GM18867 (cell line): Measurements from ENCODE around the gene SEC31A.
A peak's percentile ranks its signal among the peaks of the same experiment; 100 is the strongest.
"Not testable (repeated sequence)": the region's sequence is repeated elsewhere in the genome, so short reads cannot be mapped to it uniquely, and the experiment has no call there.

Experiments used
- ATAC-seq: cut with Tn5 transposase; IDR thresholded peaks from one replicate; pipeline ENCODE4 v1.9.1; 2021; ENCODE audit warnings: mild to moderate bottlenecking, moderate library complexity; ENCODE audit not compliant: unreplicated experiment

SEC31A gene

GRCh38 chr4:82890901-82891706 lies at the start of gene SEC31A:
SEC31A (minus strand) TSS chr4:82891153; CDS start chr4:82881936, 9,217 bp downstream.
- ATAC-seq: peak; percentile 88

DNA sequence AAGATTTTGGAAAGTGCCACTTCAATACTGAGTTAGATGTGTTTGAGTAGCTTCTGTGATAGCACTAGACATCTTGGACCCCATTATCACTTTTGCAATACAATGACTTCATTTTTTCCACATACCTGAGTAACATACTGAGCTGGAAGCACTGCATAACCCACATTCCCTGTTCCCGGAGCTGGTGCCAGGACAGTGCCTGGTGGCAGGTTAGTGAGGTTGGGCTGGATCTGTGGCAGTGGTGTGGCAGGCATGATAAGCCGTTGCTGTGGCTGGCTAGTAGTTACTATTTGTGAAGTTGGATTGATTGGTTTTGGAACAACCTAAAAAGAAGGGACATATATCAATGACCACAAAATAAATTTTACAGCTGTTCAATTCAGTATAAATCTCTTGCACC lies 48.5 kb upstream of the SEC31A start:
- no peak for ATAC-seq

DNA sequence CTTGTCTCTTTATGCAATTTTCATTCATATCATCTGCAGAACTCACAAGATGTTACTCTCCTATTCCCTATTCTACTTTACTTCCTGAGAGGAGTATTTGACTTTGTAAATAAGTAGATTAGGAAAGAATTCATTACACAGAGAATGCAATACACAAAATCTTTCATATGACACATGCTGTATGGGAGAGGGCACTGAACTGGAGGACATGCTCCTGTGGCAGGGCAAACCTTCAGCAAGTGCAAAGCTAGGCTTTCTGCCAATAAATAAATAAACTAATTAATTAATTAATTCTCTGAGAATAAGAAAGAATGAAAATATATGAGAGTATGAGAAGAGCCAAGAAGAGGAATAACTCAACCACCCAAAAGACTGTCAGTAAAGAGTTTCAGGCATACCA lies 43.5 kb upstream of the SEC31A start:
- no peak for ATAC-seq

- ATAC-seq: no peak
Measured at GRCh38 chr4:82930848-82931755, 40.1 kb upstream of the SEC31A start.

DNA sequence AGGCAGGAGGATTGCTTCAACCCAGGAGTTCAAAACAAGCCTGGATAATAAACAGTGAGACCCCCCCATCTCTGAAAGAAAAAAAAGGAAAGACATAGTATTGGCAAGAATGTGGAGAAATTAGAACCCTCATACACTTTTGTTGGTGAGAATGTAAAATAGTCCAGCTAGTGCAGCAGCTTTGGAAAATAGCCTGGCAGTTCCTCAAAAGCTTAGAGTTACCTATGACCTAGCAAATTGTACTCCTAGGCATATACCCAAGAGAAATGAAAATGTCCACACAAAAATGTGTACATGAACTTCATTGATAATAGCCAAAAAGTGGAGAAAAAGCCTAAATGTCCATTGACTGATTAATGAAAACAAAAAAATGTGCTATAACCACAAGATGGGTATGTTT lies 30.8 kb upstream of the SEC31A start:
- ATAC-seq: no peak

DNA sequence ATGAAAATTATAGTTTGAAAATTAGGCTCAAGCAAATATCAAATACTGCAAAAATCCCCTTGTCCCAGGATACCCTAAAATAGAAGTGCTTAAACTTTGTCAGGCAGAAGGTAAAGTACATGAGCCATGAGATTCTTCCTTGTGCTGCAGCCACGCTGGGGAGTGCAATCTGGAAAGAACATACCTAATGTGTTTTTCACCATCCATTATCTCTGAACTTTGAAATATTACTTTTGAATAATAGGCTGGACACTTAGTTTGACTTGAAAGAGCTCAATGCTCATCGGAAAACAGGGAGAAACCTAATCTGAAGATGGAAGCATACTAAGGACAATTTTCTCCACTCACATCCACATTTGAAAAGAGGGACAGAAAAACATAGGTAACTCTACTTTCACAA lies 28.4 kb upstream of the SEC31A start:
- ATAC-seq: no peak

DNA sequence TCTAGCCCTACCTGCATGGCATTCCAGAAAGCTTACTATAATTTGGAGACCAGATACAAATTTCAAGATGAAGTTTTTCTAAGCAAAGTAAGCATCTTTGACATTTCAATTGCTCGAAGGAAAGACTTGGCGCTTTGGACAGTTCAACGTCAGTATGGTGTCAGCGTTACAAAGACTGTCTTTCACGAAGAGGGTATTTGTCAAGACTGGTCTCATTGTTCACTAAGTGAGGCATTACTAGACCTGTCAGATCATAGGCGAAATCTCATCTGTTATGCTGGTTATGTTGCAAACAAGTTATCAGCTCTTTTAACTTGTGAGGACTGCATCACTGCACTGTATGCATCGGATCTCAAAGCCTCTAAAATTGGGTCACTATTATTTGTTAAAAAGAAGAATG lies 27.1 kb upstream of the SEC31A start:
- no peak for ATAC-seq

- ATAC-seq: not testable (repeated sequence)
Measured at GRCh38 chr4:82913968-82914367, 23.0 kb upstream of the SEC31A start.

DNA sequence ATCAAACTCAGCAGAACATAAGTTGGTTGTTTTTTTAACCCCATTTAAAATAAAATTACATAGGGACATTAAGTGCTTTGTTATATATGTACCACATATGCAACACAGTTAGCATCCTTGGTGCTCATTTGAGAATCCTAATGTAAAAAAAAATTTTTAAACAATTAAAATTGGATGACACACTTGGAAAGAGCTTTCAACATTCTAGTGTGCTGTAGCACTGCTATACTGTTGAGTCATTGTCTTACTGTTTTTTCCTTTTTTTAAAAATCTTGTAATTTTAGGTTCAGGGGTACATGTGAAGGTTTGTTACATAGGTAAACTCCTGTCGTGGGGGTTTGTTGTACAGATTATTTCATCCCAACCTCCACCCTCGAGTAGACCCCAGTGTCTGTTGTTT lies 22.4 kb upstream of the SEC31A start:
- no peak for ATAC-seq

GRCh38 chr4:82909326-82909725 lies 18.4 kb upstream of the SEC31A start:
- ATAC-seq: no peak

GRCh38 chr4:82906469-82906868 lies 15.5 kb upstream of the SEC31A start:
- ATAC-seq: peak; percentile 50

GRCh38 chr4:82905205-82905604 lies 14.3 kb upstream of the SEC31A start:
- ATAC-seq: peak; percentile 49

DNA sequence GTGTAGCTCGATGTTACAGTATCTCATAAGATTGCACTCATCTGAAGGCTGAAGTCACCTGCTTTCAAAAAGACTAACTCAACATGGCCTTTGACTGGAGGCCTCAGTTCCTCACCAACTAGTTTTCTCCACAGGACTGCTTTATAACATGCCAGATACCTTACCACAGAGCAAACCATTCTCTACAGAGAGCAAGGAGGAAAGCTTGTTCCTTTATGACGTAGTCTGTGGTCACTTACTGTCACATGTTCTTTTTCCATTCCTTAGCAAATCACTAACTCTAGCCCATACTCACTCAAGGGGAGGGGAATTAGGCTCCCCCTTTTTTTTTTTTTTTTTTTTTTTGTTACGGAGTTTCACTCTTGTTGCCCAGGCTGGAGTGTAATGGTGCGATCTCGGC lies 12.8 kb upstream of the SEC31A start:
- ATAC-seq: no peak

- ATAC-seq: no peak
Measured at GRCh38 chr4:82901183-82901718, 10.3 kb upstream of the SEC31A start.

DNA sequence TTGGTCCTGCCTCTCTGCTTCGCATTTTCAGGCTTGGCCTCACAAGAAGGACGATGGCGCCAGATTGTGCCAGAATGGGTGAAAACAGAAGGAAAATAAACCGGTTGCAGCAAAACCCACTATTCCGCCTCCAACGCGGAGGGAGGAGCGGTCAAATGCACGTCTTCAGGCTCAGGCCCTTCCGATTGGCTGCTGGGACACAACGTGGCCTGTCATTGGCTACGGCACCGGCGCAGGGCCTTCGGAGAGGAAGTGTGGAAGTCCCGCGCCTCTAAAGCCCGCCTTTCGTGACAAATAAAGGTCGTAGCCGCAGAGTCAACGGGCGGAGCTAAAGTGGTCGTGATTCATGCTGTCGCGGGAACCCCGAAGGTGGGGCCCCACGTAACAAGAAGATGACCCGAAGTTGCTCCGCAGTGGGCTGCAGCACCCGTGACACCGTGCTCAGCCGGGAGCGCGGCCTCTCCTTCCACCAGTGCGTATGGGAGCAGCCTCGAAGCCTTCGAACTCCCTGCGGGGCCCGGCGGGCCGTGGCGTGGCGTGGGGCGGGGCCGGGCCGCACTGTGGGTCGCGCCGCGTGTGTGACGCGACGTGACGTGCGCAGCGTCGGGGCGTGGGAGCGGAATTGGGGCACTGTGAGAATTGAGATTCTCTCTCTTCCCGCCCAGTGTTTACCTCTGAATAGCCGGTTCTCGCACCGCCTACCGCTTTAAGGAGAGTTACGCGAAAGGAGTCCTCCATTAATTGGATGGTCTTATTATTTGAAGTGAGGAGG lies 9.6 kb upstream of the SEC31A start, which contains the start of gene THAP9:
Gene THAP9 (plus strand): TSS at position 325 of the 772 bp plus-strand sequence. CDS start 68 bp downstream, at position 393.
- peak; percentile 89 for ATAC-seq

DNA sequence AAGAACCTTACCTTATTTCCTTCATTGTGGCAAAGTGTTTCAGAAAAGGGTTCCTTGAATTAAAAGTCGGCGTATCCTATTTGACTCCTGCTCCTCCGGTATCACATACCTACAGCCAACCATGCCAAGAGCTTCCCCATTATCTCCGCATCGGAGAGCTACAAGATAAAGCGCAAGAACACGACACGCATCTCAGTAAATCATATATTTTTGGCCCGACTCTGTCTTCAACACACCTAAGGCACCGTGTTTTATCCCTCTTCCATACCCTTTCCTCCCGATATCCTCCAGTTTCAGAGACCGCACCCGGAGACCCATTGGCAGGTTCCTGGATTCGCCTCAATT lies 9.1 kb upstream of the SEC31A start:
- peak; percentile 7 for ATAC-seq

DNA sequence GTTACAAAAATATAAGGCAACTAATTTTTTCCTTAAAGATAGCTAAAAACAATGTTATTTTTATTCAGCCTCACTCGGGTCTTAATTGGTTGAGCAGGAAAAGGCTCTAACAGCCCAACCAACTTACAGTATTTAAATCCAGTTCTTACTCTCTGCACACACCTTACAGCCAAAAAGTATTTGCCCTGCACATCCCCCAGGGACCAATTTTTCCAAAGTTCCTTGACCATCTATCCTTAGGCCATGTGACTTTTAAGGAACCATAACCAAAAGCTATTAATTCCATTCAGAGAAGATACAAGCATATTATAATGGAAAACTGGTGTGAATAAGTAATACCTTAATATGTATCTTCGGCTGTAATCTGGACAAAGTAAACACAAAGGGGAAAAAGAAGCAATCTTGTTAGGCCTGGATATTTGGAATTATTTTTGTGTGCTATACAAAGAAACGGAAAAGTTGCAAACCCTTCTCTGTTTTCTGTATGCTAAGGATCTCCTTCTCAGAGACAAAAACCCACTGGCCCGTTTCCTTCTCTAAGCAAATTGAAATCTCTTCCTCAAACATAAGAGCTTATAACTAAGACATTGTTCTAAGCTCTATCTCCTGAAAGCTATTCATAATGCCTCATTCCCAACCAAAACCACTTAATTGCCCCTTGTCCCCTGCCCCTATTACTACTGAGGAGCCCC lies 8.6 kb upstream of the SEC31A start:
- no peak for ATAC-seq

- ATAC-seq: no peak
Measured at GRCh38 chr4:82898322-82899243, 7.6 kb upstream of the SEC31A start.

DNA sequence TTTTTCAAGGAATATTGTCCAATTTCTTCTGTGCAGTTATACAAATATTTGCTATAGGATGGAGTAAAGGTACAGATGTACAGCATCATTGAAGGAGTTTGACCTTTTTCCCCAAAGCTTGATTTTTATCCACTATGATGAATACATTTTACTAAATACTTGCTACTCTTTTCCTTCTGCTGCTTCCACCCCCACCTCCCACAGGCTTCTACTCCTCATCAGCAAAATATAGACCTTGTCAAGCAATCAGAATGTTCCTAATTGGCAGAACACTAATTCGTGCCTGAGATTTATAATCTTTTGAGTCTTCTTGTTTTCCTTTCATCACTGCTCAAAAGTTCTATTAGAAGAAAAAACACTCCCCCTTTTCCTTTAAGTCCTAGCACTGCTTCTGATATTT lies 5.8 kb upstream of the SEC31A start:
- no peak for ATAC-seq
